ENCODE results near the gene SYT15.

SYT15 gene

DNA sequence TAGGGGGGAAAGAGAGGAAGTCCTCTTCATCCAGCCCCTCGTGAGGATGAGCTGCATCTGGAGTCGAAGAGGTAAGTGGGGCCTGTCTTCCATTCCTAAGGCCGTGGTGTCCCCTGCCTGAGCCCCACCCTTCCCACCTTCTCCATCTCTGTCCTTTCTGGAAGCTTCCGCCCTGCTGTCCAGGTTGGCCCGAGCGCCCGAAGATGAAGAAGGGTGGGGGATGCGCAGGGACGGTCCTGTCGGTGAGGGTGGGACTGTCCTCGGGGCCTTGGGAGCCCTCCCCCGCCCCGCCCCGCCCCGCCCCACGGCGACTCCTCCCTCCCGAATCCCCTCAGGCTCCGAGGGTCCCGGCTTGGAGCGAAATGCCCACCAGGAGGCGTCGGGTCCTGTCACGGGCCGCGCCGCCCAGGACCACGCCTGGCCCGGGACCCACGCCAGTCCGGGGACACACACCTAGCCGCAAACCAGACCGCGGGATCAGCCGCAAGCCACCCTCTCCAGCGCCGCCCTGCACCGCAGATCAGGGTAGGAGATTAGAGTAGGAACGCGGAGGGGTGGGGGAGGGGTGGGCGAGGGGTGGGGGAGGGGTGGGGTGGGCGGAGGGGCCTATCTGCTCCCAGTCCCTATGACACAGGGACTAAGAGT lies 37.8 kb upstream of the SYT15 start:
- TF ChIP-seq, protein P1, sequence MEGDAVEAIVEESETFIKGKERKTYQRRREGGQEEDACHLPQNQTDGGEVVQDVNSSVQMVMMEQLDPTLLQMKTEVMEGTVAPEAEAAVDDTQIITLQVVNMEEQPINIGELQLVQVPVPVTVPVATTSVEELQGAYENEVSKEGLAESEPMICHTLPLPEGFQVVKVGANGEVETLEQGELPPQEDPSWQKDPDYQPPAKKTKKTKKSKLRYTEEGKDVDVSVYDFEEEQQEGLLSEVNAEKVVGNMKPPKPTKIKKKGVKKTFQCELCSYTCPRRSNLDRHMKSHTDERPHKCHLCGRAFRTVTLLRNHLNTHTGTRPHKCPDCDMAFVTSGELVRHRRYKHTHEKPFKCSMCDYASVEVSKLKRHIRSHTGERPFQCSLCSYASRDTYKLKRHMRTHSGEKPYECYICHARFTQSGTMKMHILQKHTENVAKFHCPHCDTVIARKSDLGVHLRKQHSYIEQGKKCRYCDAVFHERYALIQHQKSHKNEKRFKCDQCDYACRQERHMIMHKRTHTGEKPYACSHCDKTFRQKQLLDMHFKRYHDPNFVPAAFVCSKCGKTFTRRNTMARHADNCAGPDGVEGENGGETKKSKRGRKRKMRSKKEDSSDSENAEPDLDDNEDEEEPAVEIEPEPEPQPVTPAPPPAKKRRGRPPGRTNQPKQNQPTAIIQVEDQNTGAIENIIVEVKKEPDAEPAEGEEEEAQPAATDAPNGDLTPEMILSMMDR (IDR thresholded peaks at IDR 0.05; ENCODE audit: low read depth, low read length, missing control alignments): peak; percentile 36
- Histone ChIP-seq H3K27me3 (replicated peaks) (no peaks in the 10 kb centered on the region), H3K27ac (no peak overlapping the region), H3K4me3 (ENCODE audit: low read depth, low read length) (peak overlapping the region; percentile 44), H3K36me3 (replicated peaks) (no peaks in the 10 kb centered on the region)
- in situ Hi-C loops (cut with HindIII; ENCODE audit: low pct_ligation_motif_present, low sequenced_read_pairs): no loop called here
- DNase-seq: no peak

DNA sequence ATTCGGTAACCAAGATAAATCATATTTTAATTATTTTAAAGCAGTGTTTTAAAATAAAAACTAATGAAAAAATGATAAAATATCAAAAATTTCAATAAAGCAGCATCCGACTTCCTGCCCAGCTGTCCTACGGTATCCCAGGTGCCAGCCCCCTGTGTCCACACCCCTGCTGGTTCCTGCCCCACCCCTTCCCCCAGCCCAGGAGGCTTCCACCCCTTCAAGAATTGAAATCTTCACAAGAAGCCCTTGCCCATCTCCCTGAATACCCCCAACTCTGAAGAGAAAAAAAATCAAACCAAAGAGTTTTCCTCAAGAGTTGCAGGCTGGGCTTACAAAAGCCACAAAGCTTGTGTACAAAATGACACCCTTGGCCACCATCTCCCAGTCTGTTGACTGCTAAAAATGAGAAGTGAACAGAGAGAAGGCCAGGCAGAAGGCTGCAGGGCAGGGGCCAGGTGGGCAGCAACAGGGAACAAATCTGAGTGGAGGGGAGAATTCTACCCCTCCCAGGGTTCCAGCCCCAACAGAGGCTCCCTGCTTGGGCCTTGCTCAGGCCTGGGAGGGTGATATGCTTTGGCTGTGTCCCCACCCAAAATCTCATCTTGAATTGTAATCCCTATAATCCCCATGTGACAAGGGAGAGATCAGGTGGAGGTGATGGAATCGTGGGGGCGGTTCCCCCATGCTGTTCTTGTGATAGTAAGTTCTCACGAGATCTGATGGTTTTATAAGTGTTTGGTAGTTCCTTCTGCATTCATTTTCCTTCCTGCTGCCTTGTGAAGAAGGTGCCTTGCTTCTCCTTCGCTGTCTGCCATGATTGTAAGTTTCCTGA lies 37.0 kb upstream of the SYT15 start:
- Histone ChIP-seq H3K27ac (no peak overlapping the region), H3K27me3 (replicated peaks) (no peaks in the 10 kb centered on the region), H3K4me3 (ENCODE audit: low read depth, low read length) (no peak overlapping the region), H3K36me3 (replicated peaks) (no peaks in the 10 kb centered on the region)
- in situ Hi-C loops (cut with HindIII; ENCODE audit: low pct_ligation_motif_present, low sequenced_read_pairs): no loop called here
- TF ChIP-seq, protein P1 (IDR thresholded peaks at IDR 0.05; ENCODE audit: low read depth, low read length, missing control alignments): no peak
- no peak for DNase-seq

DNA sequence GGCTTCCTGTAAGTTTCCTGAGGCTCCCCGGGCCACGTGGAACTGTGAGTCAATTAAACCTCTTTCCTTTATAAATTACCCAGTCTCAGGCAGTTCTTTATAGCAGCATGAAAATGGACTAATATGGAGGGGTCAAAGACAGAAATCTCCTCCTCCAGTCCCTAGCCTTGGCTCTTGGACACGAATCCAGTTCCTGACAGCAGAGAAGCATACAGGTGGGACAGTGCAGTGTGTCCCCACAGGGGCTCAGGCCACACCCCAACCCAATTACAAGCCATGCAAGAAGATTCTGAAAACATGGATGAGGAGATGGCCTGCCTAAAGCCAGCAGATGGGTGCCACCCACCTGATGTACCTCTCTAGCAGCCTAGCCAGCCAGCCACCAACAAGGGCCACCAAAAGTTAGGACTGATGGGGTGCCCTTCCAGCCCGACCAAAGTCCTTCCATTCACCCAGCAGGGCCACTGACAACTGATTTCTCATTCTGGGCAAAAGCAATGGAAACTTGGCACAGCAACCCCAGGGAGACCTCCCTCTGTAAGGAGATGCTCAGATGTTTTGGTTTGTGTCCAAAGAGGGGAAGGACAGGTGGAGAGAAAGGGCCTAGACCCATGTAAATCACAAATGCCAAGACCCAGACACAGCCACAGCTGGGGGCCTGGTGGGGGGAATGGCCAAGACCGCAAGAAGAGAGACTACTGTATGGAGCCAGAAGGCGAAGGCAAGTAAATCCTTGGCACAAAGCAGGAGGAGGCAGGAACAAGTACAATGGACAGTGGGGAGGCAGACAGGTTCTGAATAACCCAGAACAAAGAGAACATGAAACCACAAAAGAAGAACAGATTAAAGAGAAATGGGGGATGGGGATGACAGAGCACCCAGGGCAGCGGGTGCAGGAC lies 36.1 kb upstream of the SYT15 start:
- Histone ChIP-seq H3K36me3 (replicated peaks) (no peaks in the 10 kb centered on the region), H3K4me3 (ENCODE audit: low read depth, low read length) (no peak overlapping the region), H3K27ac (no peak overlapping the region), H3K27me3 (replicated peaks) (no peaks in the 10 kb centered on the region)
- no peak for DNase-seq
- in situ Hi-C loops (cut with HindIII; ENCODE audit: low pct_ligation_motif_present, low sequenced_read_pairs): no loop called here
- TF ChIP-seq, protein P1 (IDR thresholded peaks at IDR 0.05; ENCODE audit: low read depth, low read length, missing control alignments): no peak

DNA sequence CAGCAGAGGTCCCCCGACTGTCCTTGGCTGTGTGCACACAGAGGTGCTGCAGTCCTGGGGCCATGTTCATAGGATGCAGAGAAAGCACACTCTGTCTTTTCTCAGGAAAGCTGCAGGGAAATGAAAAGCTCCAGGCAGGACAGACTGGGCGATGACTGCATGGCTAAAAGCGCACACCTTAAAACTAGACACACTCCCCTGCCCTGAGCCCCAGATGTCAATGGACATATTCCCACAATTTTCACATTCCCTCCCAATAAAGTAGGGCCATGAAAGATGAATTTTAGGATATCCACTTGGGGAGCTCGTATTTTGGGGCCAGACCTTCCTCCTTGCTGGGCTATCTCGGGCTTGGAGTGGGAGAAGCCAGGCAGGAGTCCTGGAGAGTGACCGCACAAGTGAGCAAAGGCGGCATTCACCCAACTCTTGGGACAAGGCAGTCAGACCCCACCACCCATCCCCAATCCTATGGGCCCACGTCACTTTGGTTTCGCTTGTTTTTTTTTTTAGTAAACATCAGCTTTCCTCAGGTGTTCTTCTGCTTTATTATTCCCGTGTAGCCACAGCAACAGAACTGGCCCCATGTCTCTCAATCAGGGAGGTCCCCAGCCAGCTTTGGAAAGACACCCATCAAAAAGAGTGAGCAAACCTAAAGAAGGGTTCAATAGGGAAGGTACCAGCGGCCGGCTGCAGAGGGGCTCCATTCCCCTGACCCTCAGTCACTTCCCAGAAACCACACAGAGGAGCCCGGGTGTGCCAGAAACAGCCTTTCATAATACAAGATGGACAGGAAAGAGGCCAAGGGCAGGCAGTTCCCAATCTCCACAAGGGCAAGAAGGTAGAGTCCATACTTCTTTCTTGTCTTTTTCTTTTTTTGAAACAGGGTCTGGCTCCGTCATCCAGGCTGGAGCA lies 35.2 kb upstream of the SYT15 start:
- H3K27ac ChIP-seq: no peak overlapping the region
- no peaks in the 10 kb centered on the region for H3K36me3 ChIP-seq (replicated peaks)
- in situ Hi-C loops (cut with HindIII; ENCODE audit: low pct_ligation_motif_present, low sequenced_read_pairs): no loop called here
- DNase-seq: no peak
- TF ChIP-seq, protein P1 (IDR thresholded peaks at IDR 0.05; ENCODE audit: low read depth, low read length, missing control alignments): no peak
- no peaks in the 10 kb centered on the region for H3K27me3 ChIP-seq (replicated peaks)
- no peak overlapping the region for H3K4me3 ChIP-seq (ENCODE audit: low read depth, low read length)
